Natural killer cell treated with Interleukin-12 subunit alpha and Interleukin-12 subunit beta and Interleukin-15 and Interleukin-18, amount 100 ng/mL, for 72 hours (primary cell): ENCODE data around the gene BPHL. TPM values are rescaled to one million over a fixed set of nuclear protein-coding genes. Genes with fewer than 3 reads are reported as not detected.
A peak's percentile ranks its signal among the peaks of the same experiment; 100 is the strongest.
"Not testable (repeated sequence)": the region's sequence is repeated elsewhere in the genome, so short reads cannot be mapped to it uniquely, and the experiment has no call there.

Experiments used
- ATAC-seq, 2 donors: fragments of 150-1000 bp; cut with Tn5 transposase in 1 of 2; sonication (Bioruptor Pico), chemical (Tn5 transposase) in 1 of 2; 2 replicates each; pipeline ENCODE4 v1.10.0; 2021
- DNase-seq: peaks from one replicate; pipeline ENCODE4 v3.0.0; 2022; ENCODE audit warnings: low spot score
- H3K27ac Mint-ChIP-seq, 2 donors: 1 replicate in 1 of 2; 2 replicates in 1 of 2; pipeline ENCODE4 v1.8.0; 2022; ENCODE audit warnings: mixed read lengths in 2 of 2, mild to moderate bottlenecking in 1 of 2, moderate library complexity in 1 of 2
- H3K27me3 Mint-ChIP-seq, 2 donors: 1 replicate in 1 of 2; 2 replicates in 1 of 2; pipeline ENCODE4 v1.8.0; 2022; ENCODE audit warnings: mixed read lengths in 2 of 2
- H3K36me3 Mint-ChIP-seq: one replicate; pipeline ENCODE4 v1.8.0; 2022; ENCODE audit warnings: mixed read lengths
- H3K4me1 Mint-ChIP-seq, 2 donors: 1 replicate in 1 of 2; 2 replicates in 1 of 2; pipeline ENCODE4 v1.8.0; 2022; ENCODE audit warnings: low read depth in 2 of 2, mixed read lengths in 2 of 2, mild to moderate bottlenecking in 1 of 2
- H3K4me3 Mint-ChIP-seq: one replicate; pipeline ENCODE4 v1.8.0; 2022; ENCODE audit warnings: mixed read lengths
- H3K9me3 Mint-ChIP-seq: 2 replicates; pipeline ENCODE4 v1.8.0; 2022; ENCODE audit warnings: mixed read lengths
- total RNA-seq, 2 donors: library from RNA; stranded (reverse); gene quantifications; one replicate each; pipeline ENCODE4 v1.2.3, GENCODE V29; 2022

The BPHL gene
- total RNA-seq, 2 donors from 2014 or later, result 5.6 to 7.3 TPM

- H3K9me3 Mint-ChIP-seq, H3K4me1 Mint-ChIP-seq: not testable (repeated sequence)
These were observed 70.7 kb downstream of the BPHL start for GRCh38 chr6:3189192-3189591.

GRCh38 chr6:3190056-3190455 is 71.5 kb downstream of the BPHL start:
- H3K4me3 Mint-ChIP-seq, result no peak overlapping the region
- H3K27ac Mint-ChIP-seq, result no peak overlapping the region
- peaks cover 21 to 27% of the 10 kb centered on the region in 2 donors for H3K27me3 Mint-ChIP-seq
- ATAC-seq (no peak), DNase-seq (no peak)
- no peaks in the 10 kb centered on the region for H3K9me3 Mint-ChIP-seq
- no peaks in the 10 kb centered on the region for H3K36me3 Mint-ChIP-seq
- no peaks in the 10 kb centered on the region for H3K4me1 Mint-ChIP-seq

More at GRCh38 chr6:3189192-3189591, 70.7 kb downstream of the BPHL start:
- peaks cover 21 to 35% of the 10 kb centered on the region in 2 donors for H3K27me3 Mint-ChIP-seq
- ATAC-seq, DNase-seq, H3K4me3 Mint-ChIP-seq, H3K36me3 Mint-ChIP-seq, H3K27ac Mint-ChIP-seq: not testable (repeated sequence)

DNA sequence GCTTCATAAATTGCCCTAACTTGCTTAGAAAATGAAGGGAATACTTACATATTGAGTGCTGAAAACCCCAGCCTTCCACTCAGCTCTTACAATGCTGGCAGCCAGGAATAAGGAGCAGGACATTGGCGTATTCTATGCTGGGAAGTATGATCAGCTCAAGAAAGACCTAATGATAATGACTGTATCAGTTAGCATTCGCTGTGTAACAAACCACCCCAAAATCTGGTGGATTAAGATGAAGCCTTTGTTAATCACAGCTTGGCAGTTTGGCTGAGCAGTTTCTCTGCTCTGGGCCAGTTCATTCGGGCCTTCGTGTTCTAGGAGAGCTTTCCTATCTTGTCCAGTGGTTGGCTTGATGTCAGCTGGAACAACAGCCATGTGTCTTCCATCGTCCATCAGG is 72.3 kb downstream of the BPHL start:
- DNase-seq (no peak), ATAC-seq (no peak)
- H3K36me3 Mint-ChIP-seq, result no peaks in the 10 kb centered on the region
- peaks cover 18 to 21% of the 10 kb centered on the region in 2 donors for H3K27me3 Mint-ChIP-seq
- no peaks in the 10 kb centered on the region for H3K9me3 Mint-ChIP-seq
- no peak overlapping the region for H3K4me3 Mint-ChIP-seq
- H3K27ac Mint-ChIP-seq, result no peak overlapping the region
- no peaks in the 10 kb centered on the region for H3K4me1 Mint-ChIP-seq

DNA sequence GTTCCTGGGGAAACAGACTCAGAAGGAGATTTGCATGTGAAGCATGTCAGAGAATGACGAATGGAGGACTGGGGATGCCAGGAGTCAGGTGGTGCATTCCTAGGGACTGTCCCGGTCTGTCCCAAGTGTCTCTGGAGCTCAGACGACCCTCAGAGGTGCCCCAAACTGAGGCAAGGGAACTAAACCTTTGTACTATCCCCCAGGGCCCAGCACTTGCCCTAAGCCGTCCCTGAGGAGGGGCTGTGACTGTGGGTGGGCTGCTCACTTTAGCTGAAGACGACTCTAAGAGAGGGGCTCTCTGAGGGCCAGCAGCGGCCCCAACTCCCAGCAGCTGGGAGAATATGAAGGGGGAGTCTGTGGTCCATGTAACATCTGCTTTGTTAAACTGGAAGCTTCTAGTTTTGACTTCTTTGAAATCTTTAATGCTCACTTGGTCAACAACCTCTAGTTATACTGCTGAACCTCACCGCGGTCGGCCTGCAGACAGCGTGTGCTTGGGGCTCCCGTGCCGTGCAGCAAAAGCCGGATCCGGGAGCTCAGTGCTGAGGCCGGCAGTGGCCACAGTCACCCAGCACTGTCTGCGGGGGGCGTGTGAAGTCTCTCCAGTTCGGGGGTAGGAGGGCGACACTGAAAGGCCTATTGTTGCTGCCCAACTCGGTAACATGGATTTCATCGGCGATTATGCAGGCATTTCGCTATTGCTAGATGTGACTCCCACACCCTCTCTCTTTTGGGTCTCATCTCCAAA is 74.8 kb downstream of the BPHL start:
- ATAC-seq, result no peak
- no peak for DNase-seq
- Mint-ChIP-seq H3K36me3 (no peaks in the 10 kb centered on the region), H3K27ac (no peak overlapping the region), H3K27me3 (peaks cover 12 to 13% of the 10 kb centered on the region in 2 donors), H3K4me3 (no peak overlapping the region), H3K4me1 (no peaks in the 10 kb centered on the region), H3K9me3 (no peaks in the 10 kb centered on the region)

GRCh38 chr6:3194535-3195419 is 76.3 kb downstream of the BPHL start:
- ATAC-seq (no peak), DNase-seq (no peak)
- H3K4me1 Mint-ChIP-seq, result no peaks in the 10 kb centered on the region
- H3K36me3 Mint-ChIP-seq, result no peaks in the 10 kb centered on the region
- H3K27ac Mint-ChIP-seq, result no peak overlapping the region
- no peak overlapping the region for H3K4me3 Mint-ChIP-seq
- peaks cover 4% of the 10 kb centered on the region for H3K9me3 Mint-ChIP-seq
- H3K27me3 Mint-ChIP-seq, result peaks cover 6 to 13% of the 10 kb centered on the region in 2 donors

DNA sequence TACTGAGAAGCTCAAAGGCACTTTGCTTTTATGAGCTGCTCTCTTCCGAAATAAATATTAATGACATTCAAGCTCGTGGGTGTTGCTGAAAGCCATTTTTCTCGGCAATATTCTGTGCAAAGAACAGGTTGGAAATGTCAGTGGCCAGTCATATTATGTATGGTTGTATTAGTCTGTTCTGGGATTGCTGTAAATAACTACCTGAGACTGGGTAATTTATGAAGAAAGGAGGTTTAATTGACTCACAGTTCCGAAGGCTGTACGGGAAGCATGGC is 76.8 kb downstream of the BPHL start:
- no peaks in the 10 kb centered on the region for H3K4me1 Mint-ChIP-seq
- peaks cover 4% of the 10 kb centered on the region for H3K9me3 Mint-ChIP-seq
- DNase-seq, result no peak
- no peak overlapping the region for H3K4me3 Mint-ChIP-seq
- no peaks in the 10 kb centered on the region for H3K36me3 Mint-ChIP-seq
- H3K27me3 Mint-ChIP-seq, result peaks cover 11 to 17% of the 10 kb centered on the region in 2 donors
- H3K27ac Mint-ChIP-seq, result no peak overlapping the region
- no peak for ATAC-seq

DNA sequence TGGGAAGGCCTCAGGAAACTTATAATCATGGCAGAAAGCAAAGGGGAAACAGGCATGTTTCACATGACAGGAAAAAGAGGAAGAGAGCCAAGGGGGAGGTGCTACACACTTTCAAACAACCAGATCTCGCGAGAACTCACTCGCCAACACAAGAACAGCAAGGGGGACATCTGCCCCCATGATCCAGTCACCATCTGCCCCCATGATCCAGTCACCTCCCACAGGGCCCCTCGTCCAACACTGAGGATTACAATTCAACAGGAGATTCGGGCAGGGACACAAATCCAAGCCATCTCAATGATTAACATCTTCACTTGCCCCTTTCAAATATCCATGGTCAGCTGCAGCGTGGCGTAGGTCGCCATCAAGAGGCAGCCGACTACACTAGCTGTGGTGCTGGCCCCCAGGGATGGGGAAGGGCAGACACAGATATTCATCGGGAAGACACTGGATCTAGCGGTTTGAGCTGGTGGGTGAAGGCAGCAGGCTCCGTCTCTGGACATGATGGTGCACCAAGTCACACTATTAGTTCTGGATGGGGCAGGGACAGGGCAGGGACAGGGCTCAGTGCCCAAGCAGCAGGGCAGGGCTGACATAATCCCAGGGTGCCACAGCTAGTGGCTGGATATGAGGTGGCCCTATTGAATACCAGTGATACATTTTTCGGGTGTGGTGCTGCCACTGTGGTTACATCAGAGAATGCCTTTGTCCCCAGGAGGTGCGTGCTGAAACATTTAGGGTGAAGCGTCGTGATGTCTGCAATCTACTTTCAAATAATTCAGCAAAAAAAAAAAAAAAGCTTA is 77.4 kb downstream of the BPHL start:
- H3K9me3 Mint-ChIP-seq, result peaks cover 4% of the 10 kb centered on the region
- H3K4me1 Mint-ChIP-seq, result no peaks in the 10 kb centered on the region
- H3K27me3 Mint-ChIP-seq, result peaks cover 16 to 18% of the 10 kb centered on the region in 2 donors
- no peak overlapping the region for H3K4me3 Mint-ChIP-seq
- peak in 1 of 2 donors; percentile 32 for ATAC-seq
- no peaks in the 10 kb centered on the region for H3K36me3 Mint-ChIP-seq
- no peak for DNase-seq
- no peak overlapping the region for H3K27ac Mint-ChIP-seq

DNA sequence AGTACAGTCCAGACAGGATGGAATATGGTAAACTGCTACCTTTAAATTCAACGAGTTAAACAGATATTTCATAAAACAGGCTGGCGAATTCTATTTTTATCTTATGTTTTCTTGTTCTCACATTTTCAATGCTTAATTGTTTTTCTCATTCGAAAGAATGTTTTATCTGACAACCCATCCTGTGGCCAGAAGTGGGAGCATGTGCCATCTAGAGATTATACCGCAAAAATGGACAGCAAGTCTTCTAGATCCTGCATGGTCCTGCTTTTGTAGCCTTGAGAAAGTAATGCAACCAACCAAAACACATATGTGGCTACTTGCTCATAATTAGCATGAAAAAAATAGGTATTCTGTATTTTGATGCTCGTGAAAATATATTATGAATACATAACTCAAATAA is 78.3 kb downstream of the BPHL start:
- Mint-ChIP-seq H3K9me3 (peaks cover 4% of the 10 kb centered on the region), H3K4me1 (no peaks in the 10 kb centered on the region), H3K36me3 (no peaks in the 10 kb centered on the region), H3K27ac (no peak overlapping the region), H3K4me3 (no peak overlapping the region), H3K27me3 (peaks cover 18% of the 10 kb centered on the region in 2 donors)
- DNase-seq, result no peak
- ATAC-seq, result no peak

- not testable (repeated sequence) for H3K4me3 Mint-ChIP-seq, H3K9me3 Mint-ChIP-seq, H3K27ac Mint-ChIP-seq, ATAC-seq, DNase-seq, H3K4me1 Mint-ChIP-seq, H3K36me3 Mint-ChIP-seq
- H3K27me3 Mint-ChIP-seq, result peaks cover 15 to 17% of the 10 kb centered on the region in 2 donors
These were observed 79.2 kb downstream of the BPHL start for GRCh38 chr6:3197734-3198133.

DNA sequence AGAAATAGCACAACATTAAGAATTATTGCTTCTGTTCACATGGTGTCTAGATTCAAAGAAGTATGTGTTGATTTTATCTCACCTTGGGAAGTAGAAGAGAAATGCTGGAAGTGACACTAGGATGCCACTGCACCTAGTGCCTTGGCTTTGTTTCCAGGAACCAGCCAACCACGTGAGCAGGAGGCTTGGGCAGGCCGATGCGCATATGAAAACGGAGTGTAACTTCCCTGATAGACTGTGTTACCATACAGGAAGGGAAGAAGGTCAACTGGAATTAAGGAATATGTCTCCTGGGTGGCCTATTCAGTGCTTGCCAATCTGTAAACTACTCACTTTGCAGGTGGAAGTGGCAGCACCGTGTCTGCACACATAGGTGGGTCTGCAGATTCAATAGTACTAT is 80.9 kb downstream of the BPHL start:
- ATAC-seq, result no peak
- Mint-ChIP-seq H3K4me1 (no peaks in the 10 kb centered on the region), H3K9me3 (peaks cover 4% of the 10 kb centered on the region), H3K27me3 (peaks cover 24 to 27% of the 10 kb centered on the region in 2 donors), H3K27ac (no peak overlapping the region), H3K36me3 (peaks cover 7% of the 10 kb centered on the region), H3K4me3 (no peak overlapping the region)
- DNase-seq, result no peak

DNA sequence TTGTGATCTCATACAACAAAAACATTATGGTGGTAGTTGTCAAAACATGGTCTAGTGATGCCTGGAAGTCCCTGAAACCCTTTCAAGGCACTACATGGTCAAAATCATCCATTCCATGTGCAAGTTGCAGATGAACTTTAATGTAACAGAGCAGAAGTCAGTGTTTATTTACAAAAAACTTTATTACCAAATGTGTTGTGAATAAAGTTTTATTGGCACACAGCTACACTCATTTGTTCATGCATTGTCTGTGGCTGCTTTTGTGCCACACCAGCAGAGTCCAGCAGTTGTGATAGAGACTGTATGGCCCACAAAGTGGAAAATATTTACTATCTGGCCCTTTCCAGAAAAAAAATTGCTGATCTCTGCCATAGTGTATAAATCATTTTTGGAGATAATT is 82.2 kb downstream of the BPHL start:
- DNase-seq, result no peak
- no peak for ATAC-seq
- peaks cover 24 to 32% of the 10 kb centered on the region in 2 donors for H3K27me3 Mint-ChIP-seq

DNA sequence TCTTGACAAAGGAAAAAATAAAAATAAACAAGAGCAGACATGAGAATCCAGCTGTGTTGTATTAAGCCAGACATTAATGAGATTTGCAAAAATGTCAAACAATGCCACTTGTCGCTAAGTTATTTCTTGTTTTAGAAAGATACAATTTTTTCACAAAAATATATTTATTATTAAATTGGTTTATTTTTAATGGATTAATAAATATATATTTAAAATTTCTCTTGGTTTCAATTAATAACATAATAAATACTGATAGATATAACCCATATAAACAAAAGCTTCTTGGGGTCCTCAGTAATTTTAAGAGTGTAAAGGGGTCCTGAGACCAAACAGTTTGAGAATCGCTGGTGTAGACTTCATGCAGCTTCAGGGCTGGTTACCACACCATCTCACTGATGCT is 82.9 kb downstream of the BPHL start:
- Mint-ChIP-seq H3K4me3 (no peak overlapping the region), H3K4me1 (peaks cover 0 to 6% of the 10 kb centered on the region in 2 donors), H3K36me3 (peaks cover 7% of the 10 kb centered on the region), H3K27me3 (peaks cover 25 to 38% of the 10 kb centered on the region in 2 donors), H3K27ac (no peak overlapping the region), H3K9me3 (peaks cover 4% of the 10 kb centered on the region)
- DNase-seq (no peak), ATAC-seq (no peak)

More for the DNA sequence above, 82.2 kb downstream of the BPHL start:
- Mint-ChIP-seq H3K27ac (no peak overlapping the region), H3K9me3 (peaks cover 4% of the 10 kb centered on the region), H3K4me1 (no peaks in the 10 kb centered on the region), H3K36me3 (peaks cover 7% of the 10 kb centered on the region), H3K4me3 (no peak overlapping the region)
